HG02970 (cell line): ENCODE results near the gene PRKAG2.

Source experiments
- ATAC-seq: cut with Tn5 transposase; IDR thresholded peaks from one replicate; pipeline ENCODE4 v1.9.1; 2021; ENCODE audit warnings: mild to moderate bottlenecking, moderate library complexity, moderate number of reproducible peaks; ENCODE audit not compliant: unreplicated experiment, low FRiP score

PRKAG2 gene

DNA sequence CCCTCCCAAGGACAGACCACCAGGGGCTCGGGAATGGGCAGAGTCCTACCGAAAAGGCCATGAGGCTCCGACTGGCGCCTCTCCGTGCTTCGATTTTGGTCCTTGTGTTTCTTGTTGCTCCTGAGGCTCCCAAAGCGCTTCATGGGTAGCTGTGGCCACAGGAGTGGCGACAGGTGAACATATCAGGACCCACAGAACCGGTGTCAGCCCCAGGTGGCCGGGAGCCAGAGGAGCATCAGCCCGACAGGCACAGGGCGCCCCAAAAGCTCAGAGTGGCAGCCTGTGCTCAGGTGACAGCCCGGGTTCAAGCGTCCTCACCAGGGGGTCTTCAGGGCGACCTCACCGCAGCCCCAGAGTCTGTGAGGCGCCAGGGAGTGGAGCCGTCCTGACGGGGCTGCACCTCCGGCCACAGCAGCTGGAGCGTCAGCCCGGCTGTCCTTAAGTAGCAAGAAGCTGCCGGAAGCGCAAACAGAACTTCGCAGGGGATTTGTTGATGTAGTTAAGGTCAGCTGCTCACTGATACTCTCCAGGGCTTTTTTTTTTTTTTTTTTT is 141.0 kb downstream of the PRKAG2 start:
- no peak for ATAC-seq

GRCh38 chr7:151735186-151735850 is 141.6 kb downstream of the PRKAG2 start:
- ATAC-seq, result no peak

DNA sequence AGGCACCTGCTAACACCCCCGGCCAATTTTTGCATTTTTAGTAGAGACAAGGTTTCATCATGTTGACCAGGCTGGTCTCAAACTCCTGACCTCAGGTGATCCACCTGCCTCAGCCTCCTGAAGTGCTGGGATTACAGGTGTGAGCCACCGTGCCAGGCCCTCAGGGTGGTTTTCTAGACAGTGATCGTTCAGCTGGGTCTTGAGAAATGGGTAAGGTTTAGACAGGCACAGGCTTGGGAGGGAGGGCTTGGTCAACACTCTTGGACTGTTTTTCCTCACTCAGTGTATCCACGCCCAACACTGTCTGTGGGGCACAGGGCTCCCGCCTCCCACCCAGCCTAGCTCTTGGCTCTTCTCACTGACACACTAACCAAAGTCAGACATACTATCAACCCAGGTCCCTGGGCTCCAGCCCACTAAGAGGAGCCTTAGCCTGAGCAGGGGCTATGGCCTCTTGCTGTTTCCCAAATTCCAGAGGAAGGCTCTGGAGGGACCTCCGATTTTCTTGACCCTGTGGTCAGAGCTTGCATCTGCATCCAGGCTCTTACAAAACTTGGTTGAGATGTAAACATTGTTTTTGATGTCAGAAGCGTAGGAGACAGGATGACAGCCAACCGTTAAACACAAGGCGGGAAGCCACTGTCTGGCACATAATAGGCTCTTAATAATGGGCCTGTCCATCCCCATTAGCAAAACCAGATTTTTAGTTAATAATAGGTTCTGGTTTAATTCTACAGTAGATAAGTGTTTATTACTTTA is 143.9 kb downstream of the PRKAG2 start:
- no peak for ATAC-seq

GRCh38 chr7:151732292-151732691 is 144.6 kb downstream of the PRKAG2 start:
- no peak for ATAC-seq

DNA sequence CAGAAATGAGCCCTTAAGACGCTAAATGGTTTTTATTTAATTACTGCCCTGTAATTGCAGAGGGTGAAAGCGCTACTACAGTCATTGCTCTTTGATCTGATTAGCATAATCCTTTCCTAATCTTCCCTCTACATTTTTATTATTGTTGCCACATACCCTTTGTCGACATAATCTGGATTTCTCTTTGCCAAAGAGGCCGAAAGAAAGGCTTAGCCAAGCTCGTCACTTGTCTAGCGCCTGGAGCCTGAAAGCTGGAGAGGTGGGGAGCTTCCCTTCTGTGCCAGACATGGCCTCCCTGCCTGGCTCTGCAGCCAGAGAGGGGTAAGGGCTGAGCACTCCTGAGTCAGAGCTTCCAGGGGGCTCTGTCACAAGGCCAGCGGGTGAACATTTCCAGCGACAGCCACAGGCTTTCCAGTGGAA is 145.9 kb downstream of the PRKAG2 start:
- no peak for ATAC-seq

GRCh38 chr7:151730591-151730990 is 146.3 kb downstream of the PRKAG2 start:
- no peak for ATAC-seq

- no peak for ATAC-seq
Measured at GRCh38 chr7:151729521-151729921, 147.4 kb downstream of the PRKAG2 start.

GRCh38 chr7:151728746-151729145 is 148.2 kb downstream of the PRKAG2 start:
- ATAC-seq, result no peak

- ATAC-seq, result no peak
Measured at GRCh38 chr7:151728286-151728660, 148.6 kb downstream of the PRKAG2 start.

DNA sequence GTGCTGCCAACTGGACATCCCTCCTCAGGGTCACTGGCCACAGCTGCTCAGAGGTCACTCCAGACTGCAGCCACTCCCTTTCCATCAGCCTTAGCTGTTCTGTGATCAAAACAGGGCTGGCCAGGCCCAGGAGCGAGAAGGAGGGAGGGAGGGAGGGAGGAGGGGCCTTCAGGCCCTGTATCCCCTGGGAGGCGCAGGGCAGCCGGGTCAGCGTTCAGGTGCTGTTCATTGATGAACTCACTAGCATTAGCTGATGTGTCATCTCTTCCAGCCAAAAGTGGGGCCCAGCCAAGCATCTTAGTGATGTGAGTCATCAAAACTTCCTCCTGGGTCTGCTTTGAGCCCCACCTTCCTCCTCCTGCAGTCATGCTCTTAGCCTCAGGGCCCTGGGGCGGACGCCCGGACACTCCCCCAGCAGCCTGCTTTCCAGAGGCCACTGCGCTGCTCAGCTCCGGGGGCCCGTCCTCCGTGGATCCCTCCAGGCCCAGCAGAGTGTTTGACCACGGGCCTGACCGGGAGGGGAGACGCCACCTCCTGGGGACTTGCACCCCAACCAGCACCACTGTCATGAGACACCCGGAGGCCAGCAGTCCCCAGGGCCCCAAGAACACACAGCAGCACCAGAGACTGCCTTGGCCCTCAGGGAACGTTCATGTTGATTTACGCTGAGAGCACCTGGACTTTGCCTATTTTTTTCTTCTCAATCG is 149.2 kb downstream of the PRKAG2 start:
- no peak for ATAC-seq

- no peak for ATAC-seq
Measured at GRCh38 chr7:151726652-151727578, 150.0 kb downstream of the PRKAG2 start.

GRCh38 chr7:151725844-151726651 is 150.9 kb downstream of the PRKAG2 start:
- ATAC-seq, result no peak

DNA sequence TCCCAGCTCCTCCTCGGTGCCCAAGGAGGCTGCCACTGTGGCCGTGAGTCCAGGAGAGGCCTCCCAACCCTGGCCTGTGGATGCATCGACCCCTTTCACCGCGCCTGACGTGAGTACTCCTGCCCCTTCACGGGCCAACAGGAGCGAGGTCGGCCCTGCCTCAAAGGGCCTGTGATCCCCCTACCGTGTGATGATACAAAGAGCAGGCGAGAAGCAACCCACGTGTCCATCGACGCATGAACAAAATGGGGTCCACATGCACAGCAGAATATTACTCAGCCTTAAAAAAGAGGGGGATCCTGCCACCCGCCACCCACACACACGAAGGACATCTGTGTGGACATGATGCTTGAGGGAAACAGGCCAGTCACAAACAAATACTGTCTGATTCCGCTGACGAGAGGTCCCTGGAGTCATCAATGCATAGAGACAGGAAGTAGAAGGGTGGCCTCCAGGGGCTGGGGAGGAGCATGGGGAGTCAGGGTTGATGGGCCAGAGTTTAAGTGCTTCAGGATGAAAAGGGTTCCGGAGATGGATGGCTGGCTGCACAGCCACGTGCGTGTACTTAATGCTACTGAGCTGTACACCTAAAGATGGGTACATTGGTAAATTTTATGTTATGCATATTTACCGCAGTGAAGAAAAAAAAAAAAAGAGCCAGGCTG is 151.9 kb downstream of the PRKAG2 start:
- ATAC-seq, result no peak

- no peak for ATAC-seq
Measured at GRCh38 chr7:151724250-151724915, 152.5 kb downstream of the PRKAG2 start.

GRCh38 chr7:151723321-151723720 is 153.6 kb downstream of the PRKAG2 start:
- ATAC-seq, result no peak

GRCh38 chr7:151722533-151722932 is 154.4 kb downstream of the PRKAG2 start:
- ATAC-seq, result no peak

DNA sequence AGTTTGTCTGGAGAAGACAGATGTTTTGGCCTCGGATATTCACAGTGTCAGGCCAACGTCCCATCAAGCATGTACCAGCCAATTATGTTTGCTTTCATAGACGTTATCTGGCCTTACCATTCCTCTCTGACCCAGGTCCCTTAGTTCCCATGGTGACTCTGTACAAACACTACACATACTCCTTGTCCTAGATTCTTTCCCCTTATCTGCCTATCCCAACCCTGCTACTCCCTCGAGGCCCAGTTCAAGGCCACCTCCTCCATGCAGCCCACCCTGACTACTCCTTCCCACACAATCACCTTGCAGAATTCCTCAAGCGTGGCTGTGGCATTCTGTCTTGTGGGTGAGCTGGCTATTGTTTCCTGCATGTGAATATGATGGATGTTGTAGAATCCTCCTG is 155.2 kb downstream of the PRKAG2 start:
- ATAC-seq, result no peak

- ATAC-seq, result no peak
Measured at GRCh38 chr7:151721236-151721635, 155.7 kb downstream of the PRKAG2 start.
